K562 (cell line): ENCODE results near the gene TAS1R3. TPM values are rescaled to one million over a fixed set of nuclear protein-coding genes. Genes with fewer than 3 reads are reported as not detected.
A peak's percentile ranks its signal among the peaks of the same experiment; 100 is the strongest.

ENCODE experiments used
- CC2D1A ChIP-seq: fragments of 450-650 bp; IDR thresholded peaks from 2 replicates; pipeline ENCODE4 v1.6.1; 2017; ENCODE audit warnings: mild to moderate bottlenecking
- CEBPB ChIP-seq: fragments of 450-650 bp; IDR thresholded peaks from 2 replicates; pipeline ENCODE4 v1.6.1; 2016; ENCODE audit warnings: missing genetic modification characterization, missing compliant biosample characterization
- COPS2 ChIP-seq: fragments of 450-650 bp; conservative IDR thresholded peaks from 2 replicates; pipeline ENCODE4 v1.6.1; 2016; ENCODE audit warnings: mild to moderate bottlenecking, moderate library complexity
- CREM ChIP-seq: IDR thresholded peaks from 2 replicates; pipeline ENCODE4 v1.6.1; 2014; ENCODE audit warnings: antibody characterized with exemption, low read depth
- E2F6 ChIP-seq, 2 experiments: IDR thresholded peaks; 2 replicates each; pipeline ENCODE4 v1.6.1; 2011; ENCODE audit warnings: borderline replicate concordance in 1 of 2, control low read depth in 1 of 2, low read depth in 1 of 2, low read length in 1 of 2, mild to moderate bottlenecking in 1 of 2, mixed read lengths in 1 of 2, moderate library complexity in 1 of 2; ENCODE audit not compliant: insufficient read depth in 1 of 2, insufficient read length in 1 of 2, poor library complexity in 1 of 2, severe bottlenecking in 1 of 2; ENCODE audit errors: extremely low read depth in 1 of 2
- ESRRA ChIP-seq: fragments of 450-650 bp; IDR thresholded peaks from 2 replicates; pipeline ENCODE4 v1.6.1; 2014; ENCODE audit warnings: low read depth, mild to moderate bottlenecking, moderate library complexity, borderline replicate concordance
- HES1 ChIP-seq: fragments of 450-650 bp; IDR thresholded peaks from 2 replicates; pipeline ENCODE4 v1.6.1; 2016; ENCODE audit warnings: low read depth, mild to moderate bottlenecking, moderate library complexity
- KLF16 ChIP-seq: IDR thresholded peaks from 2 replicates; pipeline ENCODE4 v1.6.1; 2016; ENCODE audit warnings: antibody characterized with exemption
- NBN ChIP-seq: fragments of 450-650 bp; IDR thresholded peaks from 2 replicates; pipeline ENCODE4 v1.6.1; 2016; ENCODE audit warnings: low read depth, mild to moderate bottlenecking
- NEUROD1 ChIP-seq: fragments of 150-350 bp; IDR thresholded peaks from 2 replicates; pipeline ENCODE4 v1.6.1; 2014; ENCODE audit warnings: borderline replicate concordance, low read length, low read depth; ENCODE audit not compliant: partially characterized antibody
- PKNOX1 ChIP-seq: fragments of 450-650 bp; IDR thresholded peaks from 2 replicates; pipeline ENCODE4 v1.6.1; 2016
- PRPF4 ChIP-seq: fragments of 200-400 bp; formaldehyde crosslinking; IDR thresholded peaks from one replicate; pipeline ENCODE4 v1.6.1; 2017; ENCODE audit warnings: low read length, low read depth, mild to moderate bottlenecking; ENCODE audit not compliant: insufficient read depth, poor library complexity, severe bottlenecking
- RB1 ChIP-seq: fragments of 450-650 bp; IDR thresholded peaks from 2 replicates; pipeline ENCODE4 v1.6.1; 2017; ENCODE audit warnings: low read depth, mild to moderate bottlenecking
- TFE3 ChIP-seq: fragments of 450-650 bp; formaldehyde crosslinking; IDR thresholded peaks from 2 replicates; pipeline ENCODE4 v1.4.0; 2020; ENCODE audit warnings: mild to moderate bottlenecking, mixed read lengths
- USF1 ChIP-seq: sonication (generic); formaldehyde crosslinking; IDR thresholded peaks from 2 replicates; pipeline ENCODE4 v1.9.0; 2022; ENCODE audit warnings: mild to moderate bottlenecking, missing genetic modification reagents
- ZNF444 ChIP-seq: fragments of 250-450 bp; sonication (Bioruptor Pico); IDR thresholded peaks from 2 replicates; pipeline ENCODE4 v1.4.0; 2020; ENCODE audit warnings: mild to moderate bottlenecking, moderate library complexity
- ZNF511 ChIP-seq: sonication (generic); formaldehyde crosslinking; IDR thresholded peaks from 2 replicates; pipeline ENCODE4 v1.8.0; 2022; ENCODE audit warnings: mild to moderate bottlenecking, missing genetic modification reagents
- ZNF512 ChIP-seq: IDR thresholded peaks from 2 replicates; pipeline ENCODE4 v1.6.1; 2016; ENCODE audit warnings: missing genetic modification characterization, missing compliant biosample characterization
- ZNF668 ChIP-seq: fragments of 250-450 bp; sonication (Bioruptor Pico); IDR thresholded peaks from 2 replicates; pipeline ENCODE4 v1.8.0; 2022; ENCODE audit warnings: mild to moderate bottlenecking, inconsistent platforms
- polyA plus RNA-seq, 8 experiments: library from polyadenylated mRNA; depleted of rRNA in 4 of 8; stranded (reverse) in 5 of 8; unstranded in 3 of 8; fragments of >200 nt; fragmentation: Nextera tagmentation in 2 of 8; fragmentation: Illumina TruSeq in 1 of 8; extraction: Ambion mirVana in 2 of 8; extraction: Trizol in 1 of 8; gene quantifications; 2 replicates each; pipeline versions ENCODE4 v1.2.1 to v1.2.3, GENCODE V29; 2011 to 2014; ENCODE audit warnings: inconsistent platforms in 1 of 8, missing spikeins in 1 of 8
- total RNA-seq, 7 experiments: library from RNA; depleted of rRNA in 6 of 7; stranded (reverse); fragments of >200 nt in 6 of 7; fragmentation: Illumina TruSeq in 2 of 7; extraction: Trizol in 2 of 7; gene quantifications; 2 replicates each; pipeline versions ENCODE4 v1.2.1 to v1.2.3, GENCODE V29; 2011 to 2021; ENCODE audit warnings: low replicate concordance in 1 of 7

TAS1R3 gene
- total and polyA plus RNA-seq, 9 of the 15 experiments (the other 6 are each of a cell fraction or from before 2014, with no cell fraction given) = 0.07 to 0.13 TPM; not detected in 7

GRCh38 chr1:1307923-1308755, 22.9 kb upstream of the TAS1R3 start, which contains the start of the genes ACAP3 and PUSL1 (continued):
- TF ChIP-seq PRPF4 = peak; percentile 15
- no peak for TF ChIP-seq ZNF512 (tag)
- no peak for TF ChIP-seq ZNF444
- peak; percentile 100 for TF ChIP-seq CEBPB (tag)
- peak; percentile 23; the same call in 1 of the 2 replicates for TF ChIP-seq PKNOX1
- TF ChIP-seq KLF16 = no peak
- peak; percentile 96 for TF ChIP-seq RB1
- TF ChIP-seq ESRRA = 0 out of 2 replicates have a peak, but pooled peaks have one; percentile 58
- no peak for TF ChIP-seq ZNF668
- peak; percentile 86 for TF ChIP-seq NEUROD1
- TF ChIP-seq COPS2 = no peak
- TF ChIP-seq ZNF511 (CRISPR knock-in tag) = peak; percentile 75; the same call in 1 of the 2 replicates
- TF ChIP-seq E2F6 (IDR thresholded peaks at IDR 0.05; ENCODE audit: borderline replicate concordance in 1 of 2, extremely low read depth in 1 of 2, insufficient read depth in 1 of 2, insufficient read length in 1 of 2, low read depth in 1 of 2, low read length in 1 of 2, poor library complexity in 1 of 2, severe bottlenecking in 1 of 2) = peak; percentile 18 to 81
- peak; percentile 56; the same call in 1 of the 2 replicates for TF ChIP-seq NBN
- TF ChIP-seq CC2D1A = no peak
- TF ChIP-seq HES1 = no peak
- no peak for TF ChIP-seq USF1 (CRISPR knock-in tag)
- TF ChIP-seq CREM = peak; percentile 83
- no peak for TF ChIP-seq TFE3 (CRISPR knock-in tag)
